NCI-H1417 (cell line): Measurements from ENCODE around the gene SPINK9.

ENCODE experiments used
- DNase-seq, 3 experiments: peaks; one replicate each; lab custom pipeline; 2025; lab: John Stamatoyannopoulos, UW

Gene SPINK9

GRCh38 chr5:148335259-148335658, at the start of gene SPINK9:
Gene SPINK9 (plus strand): TSS chr5:148335559. CDS start chr5:148335614, 55 bp downstream.
- no peak for DNase-seq

- peak in 1 of 3 experiments; percentile 60 for DNase-seq
Observed at GRCh38 chr5:148290271-148291195, 44.8 kb upstream of the SPINK9 start.

- DNase-seq = no peak
Observed at GRCh38 chr5:148297731-148298130, 37.6 kb upstream of the SPINK9 start.

GRCh38 chr5:148306446-148306845, 28.9 kb upstream of the SPINK9 start:
- DNase-seq = no peak

GRCh38 chr5:148309019-148309418, 26.3 kb upstream of the SPINK9 start:
- DNase-seq = no peak

- no peak for DNase-seq
Observed at GRCh38 chr5:148309746-148310145, 25.6 kb upstream of the SPINK9 start.

- DNase-seq = no peak
Observed at GRCh38 chr5:148311484-148311883, 23.9 kb upstream of the SPINK9 start.

GRCh38 chr5:148312153-148312552, 23.2 kb upstream of the SPINK9 start, which contains the start of gene SPINK7:
Gene SPINK7 (plus strand): TSS chr5:148312423. CDS start chr5:148312484, 61 bp downstream.
- no peak for DNase-seq

GRCh38 chr5:148314187-148314586, 21.2 kb upstream of the SPINK9 start:
- peak in 2 of 3 experiments; percentile 6 to 16 for DNase-seq

- DNase-seq = no peak
Observed at GRCh38 chr5:148314731-148315130, 20.6 kb upstream of the SPINK9 start.

- DNase-seq = peak in 2 of 3 experiments; percentile 24 to 38
Observed at GRCh38 chr5:148320011-148320963, 15.1 kb upstream of the SPINK9 start.

- DNase-seq = no peak
Observed at GRCh38 chr5:148333262-148333849, 2.0 kb upstream of the SPINK9 start.

- DNase-seq = no peak
Observed at GRCh38 chr5:148336704-148337435, 1.5 kb downstream of the SPINK9 start.

- DNase-seq = no peak
Observed at GRCh38 chr5:148342371-148343045, 7.1 kb downstream of the SPINK9 start.

- DNase-seq = no peak
Observed at GRCh38 chr5:148343046-148343407, 7.7 kb downstream of the SPINK9 start.

GRCh38 chr5:148343603-148344487, 8.5 kb downstream of the SPINK9 start:
- DNase-seq = no peak

- DNase-seq = no peak
Observed at GRCh38 chr5:148347706-148348105, 12.3 kb downstream of the SPINK9 start.

GRCh38 chr5:148352696-148353095, 17.3 kb downstream of the SPINK9 start:
- DNase-seq = no peak

GRCh38 chr5:148353634-148354033, 18.3 kb downstream of the SPINK9 start:
- peak in 1 of 3 experiments; percentile 1 for DNase-seq

- no peak for DNase-seq
Observed at GRCh38 chr5:148364343-148364742, 29.0 kb downstream of the SPINK9 start.
